Epithelial cell of esophagus (primary cell): ENCODE results near the gene TRABD.

Experiments used
- DNase-seq: peaks from one replicate; pipeline ENCODE4 v3.0.0; 2010; ENCODE audit warnings: low read depth
- H3K4me3 ChIP-seq: 2 replicates; pipeline ENCODE4 v1.5.1; 2011; ENCODE audit warnings: mild to moderate bottlenecking, low read length, control low read depth
- CTCF ChIP-seq: IDR thresholded peaks from 2 replicates; pipeline ENCODE4 v1.5.1; 2011; ENCODE audit warnings: low read depth, mild to moderate bottlenecking, low read length, control low read depth, inconsistent platforms; ENCODE audit not compliant: insufficient read depth; ENCODE audit errors: missing control alignments

TRABD gene

DNA sequence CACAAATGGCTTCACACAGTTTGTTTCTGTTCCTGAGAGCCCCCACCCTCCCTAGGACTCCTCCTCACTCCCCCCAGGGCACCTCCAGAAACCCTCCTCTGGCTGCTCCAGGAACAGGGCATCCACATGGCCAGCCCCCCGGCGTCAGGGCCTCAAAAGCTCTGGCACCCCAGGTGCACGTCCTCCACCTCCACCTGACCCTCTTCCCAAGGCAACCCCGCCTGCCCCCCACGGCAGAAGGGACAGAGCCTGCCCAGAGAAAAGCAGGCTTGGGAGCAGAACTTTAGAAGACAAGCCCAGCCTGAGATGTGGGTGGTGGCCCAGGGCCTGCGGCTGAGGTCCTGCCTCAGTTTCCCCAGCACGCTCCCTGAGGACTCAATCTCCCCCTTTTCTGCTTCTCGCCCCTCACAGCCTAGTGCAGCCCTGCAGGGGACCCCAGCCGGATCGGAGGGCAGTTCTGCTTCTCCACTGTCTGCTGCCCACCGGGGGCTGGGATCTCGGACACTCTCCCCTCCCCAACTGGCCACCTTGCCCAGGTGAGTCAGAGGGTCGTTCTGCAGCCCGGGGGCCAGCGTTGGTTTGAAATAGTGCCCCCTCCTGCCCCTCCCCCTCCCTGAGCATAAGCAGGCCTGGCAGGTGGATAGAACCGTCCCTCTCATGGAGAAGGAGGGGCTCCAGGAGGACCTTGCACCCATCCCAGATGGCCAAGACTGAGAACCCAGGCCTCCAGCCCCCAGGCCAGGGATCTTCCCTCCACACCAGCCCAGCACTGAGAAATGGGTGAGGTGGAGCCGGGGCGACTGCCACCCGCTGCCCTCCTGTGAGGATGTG lies 2.4 kb upstream of the TRABD start:
- TF ChIP-seq CTCF = no peak
- no peak overlapping the region for H3K4me3 ChIP-seq
- no peak for DNase-seq

- no peak overlapping the region for H3K4me3 ChIP-seq
- TF ChIP-seq CTCF = peak; percentile 4
- peak; percentile 30 for DNase-seq
Observed at GRCh38 chr22:50184004-50184901, 1.5 kb upstream of the TRABD start.

- H3K4me3 ChIP-seq = peak overlapping the region; percentile 61
- no peak for DNase-seq
- TF ChIP-seq CTCF = no peak
Observed at GRCh38 chr22:50184902-50185374, 775 bp upstream of the TRABD start.

DNA sequence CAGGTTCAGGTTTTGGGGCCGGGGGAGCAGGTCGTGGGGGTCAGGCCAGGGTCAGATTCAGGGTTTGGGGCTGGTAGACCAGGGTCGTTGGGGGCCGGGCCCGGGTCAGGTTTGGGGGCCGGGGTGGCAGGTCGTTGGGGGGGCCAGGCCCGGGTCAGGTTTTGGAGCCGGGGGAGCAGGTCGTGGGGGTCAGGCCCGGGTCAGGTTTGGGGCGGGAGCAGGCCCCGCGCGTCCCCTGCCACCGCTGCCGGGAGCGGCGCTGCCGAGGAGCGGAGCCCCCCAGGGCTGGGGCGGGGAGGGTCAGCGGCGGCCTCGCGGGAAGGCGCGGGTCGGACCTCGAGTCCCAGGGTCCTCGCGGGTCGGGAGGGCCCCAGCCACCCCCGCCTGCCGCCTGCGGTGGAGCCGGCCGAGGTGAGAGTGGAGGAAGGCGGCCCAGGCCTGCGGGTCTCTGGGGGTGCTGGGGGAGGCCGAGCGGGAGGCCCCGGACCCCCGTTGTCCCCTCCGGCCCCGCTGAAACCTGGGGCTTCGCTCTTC lies 535 bp downstream of the TRABD start:
- no peak for DNase-seq
- H3K4me3 ChIP-seq = peak overlapping the region; percentile 62
- no peak for TF ChIP-seq CTCF

DNA sequence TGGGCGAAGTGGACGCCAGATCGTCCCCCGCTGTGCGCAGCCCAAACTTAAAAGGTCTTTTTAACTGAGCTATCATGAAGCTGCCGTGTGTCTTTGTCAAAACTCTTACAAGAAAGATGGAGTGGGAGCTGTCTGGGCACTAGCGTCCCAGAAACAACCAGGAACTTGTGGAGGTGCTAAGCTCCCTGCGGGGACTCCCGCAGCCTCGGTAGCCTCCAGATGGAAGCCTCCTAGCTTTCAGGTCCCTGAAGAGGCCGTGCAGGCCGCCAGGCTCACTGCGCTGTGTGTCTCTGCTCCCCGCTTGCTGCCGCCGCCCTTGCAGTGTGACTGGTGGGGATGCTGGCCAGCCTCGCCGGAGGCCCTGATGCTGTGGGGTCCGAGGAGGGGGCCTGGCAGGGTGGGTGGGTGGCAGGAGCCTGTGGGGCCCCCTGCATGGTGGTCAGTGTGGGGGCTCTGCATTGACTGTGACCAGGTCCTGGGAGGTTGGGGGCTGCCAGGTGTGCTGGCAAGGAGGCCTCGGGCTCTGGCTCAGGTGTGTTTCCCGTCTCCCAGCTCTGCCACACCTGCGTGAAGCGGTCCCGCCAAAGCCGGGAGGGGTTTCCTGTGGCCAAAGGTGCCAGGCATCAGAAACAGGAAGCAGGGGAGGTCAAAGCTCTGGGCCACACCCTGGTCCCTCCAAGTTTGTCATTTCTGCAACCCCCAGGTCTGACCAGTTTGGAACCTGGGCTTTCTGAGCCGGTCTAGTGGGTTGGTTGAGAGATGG lies 1.2 kb downstream of the TRABD start:
- no peak for TF ChIP-seq CTCF
- H3K4me3 ChIP-seq = peak overlapping the region; percentile 62
- peak; percentile 32 for DNase-seq

DNA sequence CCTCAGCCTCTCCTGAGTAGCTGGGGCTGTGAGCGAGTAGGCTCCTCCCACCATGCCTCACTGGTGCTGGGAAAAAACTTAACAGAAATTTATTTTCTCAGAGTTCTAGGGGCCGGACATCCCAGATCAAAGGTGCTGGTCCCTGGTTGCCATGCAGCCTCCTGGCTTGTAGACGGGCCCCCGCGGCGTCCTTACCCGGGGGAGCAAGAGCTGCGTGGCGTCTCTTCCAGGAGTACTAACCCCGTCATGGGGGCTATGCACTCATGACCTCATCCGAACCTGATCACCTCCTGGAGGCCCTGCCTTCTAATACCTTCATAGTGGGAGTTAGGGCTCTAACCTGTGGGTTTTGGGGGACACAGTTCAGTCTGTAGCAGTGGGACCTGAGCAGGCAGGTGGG lies 2.6 kb downstream of the TRABD start:
- no peak overlapping the region for H3K4me3 ChIP-seq
- TF ChIP-seq CTCF = no peak
- DNase-seq = no peak
